Measurements from ENCODE around the gene ZSCAN20. TPM values are rescaled to one million over a fixed set of nuclear protein-coding genes. Genes with fewer than 3 reads are reported as not detected.

Gene ZSCAN20
- total and polyA plus RNA-seq, 2 of the 4 experiments (the other 2 are of a cell fraction) = 2.1 to 11.1 TPM

GRCh38 chr1:33460947-33461629 is 11.4 kb upstream of the ZSCAN20 start:
- no peak overlapping the region for H3K4me2 ChIP-seq (ENCODE audit: low read depth, low read length)
- peak overlapping the region; percentile 5 for H2AK9ac ChIP-seq (replicated peaks; ENCODE audit: low read depth, low read length, poor library complexity)
- H3K23ac ChIP-seq (ENCODE audit: low read depth, low read length) = no peak overlapping the region
- no peak overlapping the region for H3K56ac ChIP-seq (ENCODE audit: extremely low read depth, insufficient read depth, low read length)
- H2AFZ ChIP-seq (replicated peaks; ENCODE audit: low read length, poor library complexity) = no peak overlapping the region
- H2AK5ac ChIP-seq (ENCODE audit: low read depth, low read length) = no peak overlapping the region; the same call in 1 of the 2 replicates
- TF ChIP-seq RCOR1 (IDR thresholded peaks at IDR 0.05; ENCODE audit: insufficient replicate concordance, low read length) (no peak), POLR2A (IDR thresholded peaks at IDR 0.05; ENCODE audit: low read depth, low read length) (no peak), FOS (IDR thresholded peaks at IDR 0.05; ENCODE audit: low read depth, low read length) (no peak), NFE2L2 (IDR thresholded peaks at IDR 0.05; ENCODE audit: low read depth, low read length) (no peak), MAZ (IDR thresholded peaks at IDR 0.05; ENCODE audit: borderline replicate concordance, low read depth, low read length) (no peak), SMC3 (IDR thresholded peaks at IDR 0.05; ENCODE audit: low read depth, low read length) (no peak), RFX5 (IDR thresholded peaks at IDR 0.05; ENCODE audit: low read depth, low read length) (no peak)
- TF ChIP-seq, protein P1, sequence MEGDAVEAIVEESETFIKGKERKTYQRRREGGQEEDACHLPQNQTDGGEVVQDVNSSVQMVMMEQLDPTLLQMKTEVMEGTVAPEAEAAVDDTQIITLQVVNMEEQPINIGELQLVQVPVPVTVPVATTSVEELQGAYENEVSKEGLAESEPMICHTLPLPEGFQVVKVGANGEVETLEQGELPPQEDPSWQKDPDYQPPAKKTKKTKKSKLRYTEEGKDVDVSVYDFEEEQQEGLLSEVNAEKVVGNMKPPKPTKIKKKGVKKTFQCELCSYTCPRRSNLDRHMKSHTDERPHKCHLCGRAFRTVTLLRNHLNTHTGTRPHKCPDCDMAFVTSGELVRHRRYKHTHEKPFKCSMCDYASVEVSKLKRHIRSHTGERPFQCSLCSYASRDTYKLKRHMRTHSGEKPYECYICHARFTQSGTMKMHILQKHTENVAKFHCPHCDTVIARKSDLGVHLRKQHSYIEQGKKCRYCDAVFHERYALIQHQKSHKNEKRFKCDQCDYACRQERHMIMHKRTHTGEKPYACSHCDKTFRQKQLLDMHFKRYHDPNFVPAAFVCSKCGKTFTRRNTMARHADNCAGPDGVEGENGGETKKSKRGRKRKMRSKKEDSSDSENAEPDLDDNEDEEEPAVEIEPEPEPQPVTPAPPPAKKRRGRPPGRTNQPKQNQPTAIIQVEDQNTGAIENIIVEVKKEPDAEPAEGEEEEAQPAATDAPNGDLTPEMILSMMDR (conservative IDR thresholded peaks at IDR 0.05; ENCODE audit: low read depth, low read length) = no peak
- dilution Hi-C loops (cut with HindIII; ENCODE audit: low sequenced_read_pairs, unreplicated experiment) (no loop called here), intact Hi-C loops (cut with micrococcal nuclease) (no loop called here), in situ Hi-C loops (cut with MboI; ENCODE audit: low sequenced_read_pairs) (loop anchor here (10.0 kb wide), 2 partner anchors 326 to 366 kb away; no protein-coding TSS in a partner anchor)
- H3K9me1 ChIP-seq (ENCODE audit: insufficient read depth, low read length) = peaks cover 16% of the 10 kb centered on the region
- H3K14ac ChIP-seq (replicated peaks; ENCODE audit: low read depth, low read length) = peak overlapping the region; percentile 56; the same call in 1 of the 2 replicates
- H3K4me3 ChIP-seq (ENCODE audit: insufficient read depth, low read depth, low read length) = no peak overlapping the region
- H3K4ac ChIP-seq (ENCODE audit: low read depth, low read length) = no peak overlapping the region
- H2BK20ac ChIP-seq (ENCODE audit: low read depth, low read length) = no peak overlapping the region
- no peak overlapping the region for H3K18ac ChIP-seq (ENCODE audit: low read depth, low read length)
- H4K20me1 ChIP-seq (ENCODE audit: insufficient read depth, low read length) = peaks cover 4% of the 10 kb centered on the region; the same call in 1 of the 2 replicates
- H3K36me3 ChIP-seq (ENCODE audit: control insufficient read depth, insufficient read depth, low read length) = no peaks in the 10 kb centered on the region
- H3K4me1 ChIP-seq (ENCODE audit: control insufficient read depth, insufficient read depth, low read length) = peaks cover 11% of the 10 kb centered on the region
- 100% methylated on average over 1 of the region's 4 CpGs; no CpG with 5 or more reads in 1 of the 2 experiments for WGBS, 2 experiments (ENCODE audit: extremely low coverage in 2 of 2, insufficient read length in 1 of 2)
- no peaks in the 10 kb centered on the region for H3K9me3 ChIP-seq (ENCODE audit: control insufficient read depth, insufficient read depth, low read length)
- no peak overlapping the region for H2BK120ac ChIP-seq (ENCODE audit: low read depth, low read length)
- no peak overlapping the region for H4K8ac ChIP-seq (ENCODE audit: low read depth in 2 of 2, low read length in 2 of 2)
- H2BK15ac ChIP-seq (ENCODE audit: low read depth, low read length) = no peak overlapping the region
- H3K27me3 ChIP-seq (ENCODE audit: control insufficient read depth, insufficient read depth, low read length) = no peaks in the 10 kb centered on the region
- ATAC-seq (ENCODE audit: low read depth) (no peak), DNase-seq (no peak)
- BruUV-seq (replicated peaks) = no TSS peak
- no peak overlapping the region for H3K9ac ChIP-seq (ENCODE audit: low read depth, low read length)
- ChIA-PET CTCF (no interaction called here), POLR2A (ENCODE audit: unreplicated experiment) (no interaction called here)
- H4K91ac ChIP-seq (ENCODE audit: insufficient read depth, low read depth, low read length) = no peak overlapping the region
- no peak overlapping the region for H4K5ac ChIP-seq (ENCODE audit: low read depth, low read length)
- H3K79me1 ChIP-seq (ENCODE audit: low read depth in 1 of 2, low read length in 2 of 2) = peaks cover 0 to 2% of the 10 kb centered on the region in 2 experiments; a peak in 1 of 4 replicates
- H2BK5ac ChIP-seq (ENCODE audit: low read depth, low read length, poor library complexity, severe bottlenecking) = no peak overlapping the region
- H3K27ac ChIP-seq (ENCODE audit: insufficient read depth, low read length) = no peak overlapping the region

Data from IMR-90 (cell line).